HepG2 (cell line): ENCODE data around the gene GALK2. TPM values are rescaled to one million over a fixed set of nuclear protein-coding genes. Genes with fewer than 3 reads are reported as not detected.
A peak's percentile ranks its signal among the peaks of the same experiment; 100 is the strongest.

Source experiments
- ATF2 ChIP-seq: sonication (generic); formaldehyde crosslinking; IDR thresholded peaks from 2 replicates; pipeline ENCODE4 v1.4.0; 2020; ENCODE audit warnings: missing genetic modification reagents
- HMGXB3 ChIP-seq: sonication (generic); formaldehyde crosslinking; IDR thresholded peaks from 2 replicates; pipeline ENCODE4 v1.4.0; 2020; ENCODE audit warnings: missing genetic modification reagents, borderline replicate concordance
- HMGXB4 ChIP-seq, 2 experiments: sonication (generic) in 1 of 2; formaldehyde crosslinking in 1 of 2; IDR thresholded peaks; 2 replicates each; pipeline versions ENCODE4 v1.4.0 to v1.6.1; 2018 to 2020; ENCODE audit warnings: missing genetic modification reagents in 2 of 2, borderline replicate concordance in 1 of 2, low read depth in 1 of 2, mild to moderate bottlenecking in 1 of 2, missing biosample characterization in 1 of 2
- JUNB ChIP-seq: sonication (generic); formaldehyde crosslinking; IDR thresholded peaks from 2 replicates; pipeline ENCODE4 v1.8.0; 2022; ENCODE audit warnings: missing genetic modification reagents, mild to moderate bottlenecking, borderline replicate concordance
- KLF16 ChIP-seq, 2 experiments: sonication (generic) in 1 of 2; formaldehyde crosslinking in 1 of 2; IDR thresholded peaks; 2 replicates each; pipeline versions ENCODE4 v1.6.1 to v1.8.0; 2016 to 2023; ENCODE audit warnings: missing genetic modification reagents in 2 of 2, missing compliant biosample characterization in 1 of 2
- MIER2 ChIP-seq: IDR thresholded peaks from 2 replicates; pipeline ENCODE4 v1.6.1; 2016; ENCODE audit warnings: missing biosample characterization, missing genetic modification reagents
- UBTF ChIP-seq: sonication (generic); formaldehyde crosslinking; IDR thresholded peaks from 2 replicates; pipeline ENCODE4 v1.4.0; 2020; ENCODE audit warnings: mild to moderate bottlenecking, missing genetic modification reagents
- ZFP91 ChIP-seq: sonication (generic); formaldehyde crosslinking; IDR thresholded peaks from 2 replicates; pipeline ENCODE4 v1.9.0; 2022; ENCODE audit warnings: missing genetic modification reagents, mild to moderate bottlenecking, borderline replicate concordance
- ZNF331 ChIP-seq: sonication (generic); formaldehyde crosslinking; IDR thresholded peaks from 2 replicates; pipeline ENCODE4 v1.4.0; 2020; ENCODE audit warnings: missing genetic modification reagents
- ZNF501 ChIP-seq: sonication (generic); formaldehyde crosslinking; IDR thresholded peaks from 2 replicates; pipeline ENCODE4 v1.5.1; 2020; ENCODE audit warnings: mild to moderate bottlenecking, moderate library complexity, missing genetic modification reagents
- ZNF589 ChIP-seq: sonication (generic); formaldehyde crosslinking; conservative IDR thresholded peaks from 2 replicates; pipeline ENCODE4 v1.8.0; 2022; ENCODE audit warnings: mild to moderate bottlenecking, moderate library complexity, missing genetic modification reagents
- ZNF782 ChIP-seq: sonication (generic); formaldehyde crosslinking; IDR thresholded peaks from 2 replicates; pipeline ENCODE4 v1.4.0; 2020; ENCODE audit warnings: missing genetic modification reagents, mild to moderate bottlenecking, borderline replicate concordance
- ZNF792 ChIP-seq: IDR thresholded peaks from 2 replicates; pipeline ENCODE4 v1.6.1; 2016
- ZSCAN20 ChIP-seq: sonication (generic); formaldehyde crosslinking; IDR thresholded peaks from 2 replicates; pipeline ENCODE4 v1.4.0; 2020; ENCODE audit warnings: missing genetic modification reagents, mild to moderate bottlenecking, borderline replicate concordance
- polyA plus RNA-seq, 8 experiments: library from polyadenylated mRNA; depleted of rRNA in 3 of 8; stranded (reverse) in 7 of 8; unstranded in 1 of 8; fragments of >200 nt; fragmentation: Illumina TruSeq in 4 of 8; extraction: Trizol in 4 of 8; gene quantifications; 2 replicates each; pipeline versions ENCODE4 v1.2.1 to v1.2.3, GENCODE V29; 2011 to 2016; ENCODE audit warnings: low read depth in 4 of 8, missing spikeins in 1 of 8, mixed read lengths in 1 of 8; ENCODE audit not compliant: insufficient read depth in 1 of 8
- total RNA-seq, 5 experiments: library from RNA; depleted of rRNA; stranded (reverse); fragments of >200 nt; fragmentation: Illumina TruSeq; extraction: Trizol; gene quantifications; 2 replicates each; pipeline ENCODE4 v1.2.3, GENCODE V29; 2016; ENCODE audit warnings: low read depth in 1 of 5

GALK2 gene
- total and polyA plus RNA-seq, 2 of the 13 experiments (the other 11 are each of a cell fraction or from before 2014, with no cell fraction given), result 17.6 to 32.8 TPM

- peak; percentile 68 for TF ChIP-seq UBTF (CRISPR knock-in tag)
- peak in 1 of 2 experiments; percentile 62; a peak in 1 of 4 replicates for TF ChIP-seq KLF16 (CRISPR knock-in tag; IDR thresholded peaks at IDR 0.05)
- TF ChIP-seq ZNF782 (CRISPR knock-in tag), result 0 out of 2 replicates have a peak, but pooled peaks have one; percentile 63
- no peak for TF ChIP-seq ZNF589
- TF ChIP-seq HMGXB3, result peak; percentile 83
- TF ChIP-seq MIER2 (CRISPR knock-in tag), result 0 out of 2 replicates have a peak, but pooled peaks have one; percentile 14
- peak; percentile 75 for TF ChIP-seq ZFP91
- peak; percentile 69 for TF ChIP-seq ATF2 (CRISPR knock-in tag)
- TF ChIP-seq ZNF792 (CRISPR knock-in tag), result peak; percentile 86; the same call in 1 of the 2 replicates
- TF ChIP-seq ZNF331, result peak; percentile 59; the same call in 1 of the 2 replicates
- TF ChIP-seq ZNF501, result peak; percentile 65
- no peak for TF ChIP-seq JUNB (CRISPR knock-in tag)
- peak; percentile 35 to 52; a peak in 2 of 4 replicates for TF ChIP-seq HMGXB4 (CRISPR knock-in tag; IDR thresholded peaks at IDR 0.05; ENCODE audit: borderline replicate concordance in 1 of 2, low read depth in 1 of 2)
- TF ChIP-seq ZSCAN20 (CRISPR knock-in tag), result no peak
These were observed at the start of gene GALK2 (continued) for GRCh38 chr15:49169880-49170597.
